GM12878 (cell line): Measurements from ENCODE around the gene POU2AF1. TPM values are rescaled to one million over a fixed set of nuclear protein-coding genes. Genes with fewer than 3 reads are reported as not detected.
A peak's percentile ranks its signal among the peaks of the same experiment; 100 is the strongest.

Source experiments
- CUX1 ChIP-seq: IDR thresholded peaks from 2 replicates; pipeline ENCODE4 v1.6.1; 2012; ENCODE audit warnings: improper control_type of control experiment, low read depth, low read length; ENCODE audit not compliant: insufficient replicate concordance
- EGR1 ChIP-seq, 2 experiments: IDR thresholded peaks; 1 replicate in 1 of 2; 2 replicates in 1 of 2; pipeline ENCODE4 v1.6.1; 2011 to 2012; ENCODE audit warnings: low read depth in 2 of 2, low read length in 2 of 2, borderline replicate concordance in 1 of 2, mild to moderate bottlenecking in 1 of 2, moderate library complexity in 1 of 2
- ELK1 ChIP-seq: IDR thresholded peaks from 2 replicates; pipeline ENCODE4 v1.6.1; 2012; ENCODE audit warnings: low read depth, low read length, improper control_type of control experiment
- MEF2A ChIP-seq: IDR thresholded peaks from 2 replicates; pipeline ENCODE4 v1.6.1; 2011; ENCODE audit warnings: low read depth, mild to moderate bottlenecking, low read length, moderate library complexity; ENCODE audit not compliant: insufficient read depth
- NR2C1 ChIP-seq: fragments of 450-650 bp; IDR thresholded peaks from 2 replicates; pipeline ENCODE4 v1.6.1; 2017; ENCODE audit warnings: antibody characterized with exemption, mild to moderate bottlenecking, moderate library complexity
- NR2C2 ChIP-seq: IDR thresholded peaks from 2 replicates; pipeline ENCODE4 v1.6.1; 2011; ENCODE audit warnings: borderline replicate concordance, low read depth; ENCODE audit not compliant: control insufficient read depth, insufficient read length
- NR2F1 ChIP-seq: fragments of 450-650 bp; conservative IDR thresholded peaks from 2 replicates; pipeline ENCODE4 v1.6.1; 2017; ENCODE audit warnings: mild to moderate bottlenecking
- SIN3A ChIP-seq: IDR thresholded peaks from 2 replicates; pipeline ENCODE4 v1.6.1; 2012; ENCODE audit warnings: low read depth, low read length, improper control_type of control experiment
- SMC3 ChIP-seq: IDR thresholded peaks from 2 replicates; pipeline ENCODE4 v1.6.1; 2011; ENCODE audit warnings: low read length, improper control_type of control experiment, borderline replicate concordance
- STAT3 ChIP-seq: IDR thresholded peaks from 2 replicates; pipeline ENCODE4 v1.6.1; 2011; ENCODE audit warnings: low read depth, low read length, improper control_type of control experiment
- ZBED1 ChIP-seq: IDR thresholded peaks from 2 replicates; pipeline ENCODE4 v1.6.1; 2016; ENCODE audit warnings: borderline replicate concordance
- ZBTB11 ChIP-seq: fragments of 450-650 bp; formaldehyde crosslinking; IDR thresholded peaks from 2 replicates; pipeline ENCODE4 v1.5.0; 2022; ENCODE audit warnings: mild to moderate bottlenecking, missing genetic modification characterization
- ZBTB4 ChIP-seq: fragments of 450-650 bp; formaldehyde crosslinking; IDR thresholded peaks from 2 replicates; pipeline ENCODE4 v1.4.0; 2022; ENCODE audit warnings: mild to moderate bottlenecking, moderate library complexity
- ZZZ3 ChIP-seq: IDR thresholded peaks from 2 replicates; pipeline ENCODE4 v1.6.1; 2011; ENCODE audit warnings: low read depth; ENCODE audit not compliant: control insufficient read depth, insufficient read length
- polyA plus RNA-seq, 11 experiments: library from polyadenylated mRNA; depleted of rRNA in 4 of 11; unstranded in 6 of 11; stranded (reverse) in 5 of 11; fragments of >200 nt; fragmentation: Nextera tagmentation in 4 of 11; fragmentation: Illumina TruSeq in 1 of 11; extraction: Ambion mirVana in 4 of 11; extraction: Trizol in 1 of 11; gene quantifications; 1 replicate in 1 of 11; 2 replicates in 10 of 11; pipeline versions ENCODE4 v1.2.1 to v1.2.3, GENCODE V29; 2011 to 2016; ENCODE audit warnings: inconsistent platforms in 2 of 11, missing spikeins in 2 of 11, low read depth in 1 of 11
- total RNA-seq, 4 experiments: library from RNA; depleted of rRNA in 3 of 4; stranded (reverse); fragments of >200 nt in 3 of 4; fragmentation: Illumina TruSeq in 1 of 4; extraction: Trizol in 1 of 4; gene quantifications; 2 replicates each; pipeline versions ENCODE4 v1.2.1 to v1.2.3, GENCODE V29; 2013 to 2021

POU2AF1 gene
- total and polyA plus RNA-seq, 10 of the 15 experiments (the other 5 are each of a cell fraction or from before 2014, with no cell fraction given), result 13.1 to 169 (median 75.5) TPM

- TF ChIP-seq ZBTB4 (CRISPR knock-in tag) (no peak), EGR1 (IDR thresholded peaks at IDR 0.05; ENCODE audit: borderline replicate concordance in 1 of 2, low read depth in 2 of 2, low read length in 2 of 2) (0 out of 3 replicates have a peak, but pooled peaks of 1 of the 2 experiments have one; percentile 52), MEF2A (peak; percentile 49; the same call in 1 of the 2 replicates), ZBED1 (no peak), SMC3 (peak; percentile 50; the same call in 1 of the 2 replicates), NR2C2 (no peak), SIN3A (peak; percentile 65; the same call in 1 of the 2 replicates), CUX1 (peak; percentile 54), ZZZ3 (no peak), ZBTB11 (CRISPR knock-in tag) (no peak), NR2C1 (peak; percentile 7; the same call in 1 of the 2 replicates), ELK1 (0 out of 2 replicates have a peak, but pooled peaks have one; percentile 47), STAT3 (0 out of 2 replicates have a peak, but pooled peaks have one; percentile 22), NR2F1 (peak; percentile 89)
Observed at GRCh38 chr11:111417011-111417765, 38.1 kb upstream of the POU2AF1 start (continued).
